AG09319 (cell line): ENCODE results near the gene CORO2A.

Experiments
- DNase-seq: peaks from one replicate; pipeline ENCODE4 v3.0.0-alpha.2; 2010; ENCODE audit warnings: low read depth; ENCODE audit errors: extremely low read depth
- CTCF ChIP-seq: IDR thresholded peaks from 2 replicates; pipeline ENCODE4 v1.5.1; 2011; ENCODE audit warnings: low read depth, mild to moderate bottlenecking, inconsistent platforms, low read length, moderate library complexity

The CORO2A gene

DNA sequence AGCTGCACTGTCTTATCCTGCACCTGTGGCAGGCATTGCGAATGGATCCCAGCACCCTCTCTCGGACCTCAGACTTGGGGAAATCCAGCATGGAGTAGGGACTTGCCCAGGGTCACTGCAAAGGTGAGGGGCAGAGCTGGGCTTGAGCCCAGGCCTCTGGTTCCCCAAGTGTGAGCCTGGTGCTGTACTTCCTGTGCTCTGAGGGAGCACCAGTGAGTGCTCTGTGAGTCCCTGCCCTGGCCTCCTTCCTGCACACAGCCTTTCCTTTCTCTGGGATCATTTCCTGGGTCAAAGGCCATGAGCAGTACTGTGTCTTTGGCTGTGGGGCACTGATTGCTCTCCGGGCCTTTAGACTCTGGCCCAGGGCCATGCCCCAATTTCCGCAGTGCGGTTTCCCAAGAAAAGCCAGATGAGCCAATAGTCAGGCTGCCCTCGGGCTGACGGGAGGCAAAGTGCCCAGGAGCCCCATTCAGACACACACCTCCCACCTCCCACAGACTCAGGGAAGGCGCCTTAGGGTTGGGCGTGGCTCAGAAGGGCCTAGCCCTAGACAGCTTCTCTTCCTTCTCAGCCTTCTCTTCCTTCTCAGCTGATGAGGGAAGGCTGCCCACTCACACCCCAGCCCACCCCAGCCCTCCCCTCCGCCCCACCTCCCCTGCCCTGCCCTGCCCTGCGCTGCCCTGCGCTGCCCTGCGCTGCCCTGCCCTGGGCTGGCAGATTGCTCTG is 50.1 kb downstream of the CORO2A start:
- TF ChIP-seq CTCF = no peak
- no peak for DNase-seq

DNA sequence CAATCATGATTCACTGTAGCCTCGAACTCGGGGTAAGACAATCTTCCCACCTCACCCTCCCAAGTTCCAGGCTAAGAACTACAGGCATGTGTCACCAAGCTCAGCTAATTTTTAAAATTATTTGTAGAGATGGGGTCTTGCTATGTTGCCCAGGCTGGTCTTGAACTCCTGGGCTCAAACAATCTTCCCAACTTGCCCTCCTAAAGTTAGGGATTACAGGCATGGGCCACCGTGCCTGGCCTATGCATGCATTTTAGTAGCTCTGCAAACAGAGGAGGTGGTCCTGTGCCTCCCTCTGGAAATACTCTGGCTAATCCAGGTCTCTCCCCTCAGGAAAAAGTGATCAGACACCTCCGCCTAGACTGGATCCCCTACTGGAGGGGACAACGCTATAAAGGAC is 51.9 kb downstream of the CORO2A start:
- no peak for TF ChIP-seq CTCF
- no peak for DNase-seq

DNA sequence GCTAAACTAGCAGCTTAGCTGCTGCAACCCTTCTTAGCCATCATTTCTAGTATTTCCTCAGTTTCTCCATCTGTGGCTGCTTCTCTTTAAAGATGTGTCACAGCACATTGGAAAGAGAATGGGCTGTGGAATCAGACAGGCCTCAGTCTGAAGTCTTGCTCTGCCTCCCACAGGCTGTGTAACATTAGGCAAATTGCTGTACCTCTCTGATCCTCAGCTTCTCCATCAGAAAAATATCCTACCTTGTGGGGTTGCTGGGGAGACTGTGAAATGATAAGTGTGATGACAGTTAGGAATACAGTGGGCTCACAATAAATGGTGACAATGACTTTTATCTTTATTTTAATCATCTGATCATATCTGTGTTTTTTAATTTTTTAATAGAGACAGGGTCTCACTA is 55.9 kb downstream of the CORO2A start:
- no peak for TF ChIP-seq CTCF
- DNase-seq = no peak

DNA sequence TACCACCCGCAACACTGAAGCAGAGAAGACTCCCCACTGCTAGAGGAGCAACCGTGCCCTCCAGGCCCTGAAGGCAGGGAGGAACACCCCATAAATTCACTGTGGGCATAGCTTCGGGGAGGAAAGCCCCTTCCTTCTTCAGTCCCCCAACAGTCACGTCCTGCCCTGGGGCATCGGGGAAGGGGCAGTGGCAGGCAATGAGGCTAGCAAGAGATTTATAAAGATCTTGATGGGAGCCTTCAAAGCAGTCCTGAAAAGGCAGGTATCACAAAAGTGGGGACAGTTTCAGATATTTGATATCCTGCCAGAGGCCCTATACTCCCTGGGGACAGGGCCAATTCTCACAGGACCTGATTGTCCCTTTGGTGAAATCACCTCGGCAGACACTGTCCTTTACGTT is 56.5 kb downstream of the CORO2A start:
- DNase-seq = no peak
- TF ChIP-seq CTCF = no peak

DNA sequence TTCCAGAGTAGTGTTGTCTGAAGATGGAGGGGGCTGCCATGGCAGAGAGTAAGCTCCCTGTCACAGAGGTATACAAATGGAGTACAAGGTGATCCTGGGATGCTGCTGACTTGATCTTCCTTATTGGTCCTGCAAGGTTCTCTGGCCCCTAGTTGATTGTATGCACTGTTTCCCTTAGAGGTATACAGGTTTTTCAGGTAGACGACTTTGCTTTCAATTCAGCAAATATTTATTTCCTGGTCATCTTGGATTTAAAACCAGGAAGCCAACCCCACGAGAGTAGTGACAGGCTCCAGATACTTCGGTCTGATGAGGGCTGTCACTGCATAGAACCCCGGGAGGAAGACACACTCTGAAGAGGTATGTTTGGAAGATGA is 56.9 kb downstream of the CORO2A start:
- no peak for TF ChIP-seq CTCF
- DNase-seq = no peak

DNA sequence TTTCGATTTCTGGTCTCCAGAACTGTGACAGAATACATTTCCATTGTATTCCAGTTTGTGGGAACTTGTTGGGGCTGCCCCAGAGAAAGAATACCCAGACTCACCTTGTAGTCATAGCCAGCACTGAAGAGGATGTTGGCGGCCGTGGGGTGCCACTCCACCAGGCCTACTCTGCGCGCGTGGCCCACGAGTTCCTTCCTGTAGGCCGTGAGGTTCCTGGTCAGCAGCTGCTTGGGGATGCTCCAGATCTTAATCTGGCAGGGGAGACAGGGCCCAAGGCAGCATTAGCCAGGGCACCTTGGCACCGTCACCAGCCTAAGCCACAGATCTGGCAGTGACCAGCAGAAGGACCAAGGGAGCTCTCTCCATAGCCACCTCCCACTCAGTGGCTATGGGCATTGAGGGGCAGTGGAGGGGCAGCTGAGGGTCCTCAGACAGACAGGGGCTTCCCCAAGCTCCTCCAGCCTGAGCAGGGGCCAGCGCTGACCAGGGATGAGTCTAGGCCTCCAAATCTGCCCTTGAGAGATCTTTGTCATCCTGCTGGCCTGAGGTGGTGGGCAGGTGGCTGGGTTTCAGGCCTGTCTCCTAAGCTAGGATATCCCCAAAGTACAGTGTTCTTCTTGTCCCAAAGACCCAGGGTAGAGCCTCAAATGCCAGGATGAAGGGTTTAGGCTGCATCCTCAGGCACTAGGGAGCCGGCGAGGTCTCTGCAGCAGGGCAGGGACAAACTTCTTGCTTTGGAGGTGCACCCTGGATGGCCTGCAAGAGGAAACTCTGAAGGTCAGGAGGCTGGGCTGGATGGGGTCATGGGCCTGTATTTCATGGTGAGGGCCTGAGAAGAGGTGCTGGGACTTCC is 57.5 kb downstream of the CORO2A start:
- TF ChIP-seq CTCF = no peak
- no peak for DNase-seq
